ENCODE results near the gene PDZD2. TPM values are rescaled to one million over a fixed set of nuclear protein-coding genes. Genes with fewer than 3 reads are reported as not detected.

The PDZD2 gene
- total RNA-seq, 2 experiments from 2014 or later = 1.3 to 1.8 TPM

DNA sequence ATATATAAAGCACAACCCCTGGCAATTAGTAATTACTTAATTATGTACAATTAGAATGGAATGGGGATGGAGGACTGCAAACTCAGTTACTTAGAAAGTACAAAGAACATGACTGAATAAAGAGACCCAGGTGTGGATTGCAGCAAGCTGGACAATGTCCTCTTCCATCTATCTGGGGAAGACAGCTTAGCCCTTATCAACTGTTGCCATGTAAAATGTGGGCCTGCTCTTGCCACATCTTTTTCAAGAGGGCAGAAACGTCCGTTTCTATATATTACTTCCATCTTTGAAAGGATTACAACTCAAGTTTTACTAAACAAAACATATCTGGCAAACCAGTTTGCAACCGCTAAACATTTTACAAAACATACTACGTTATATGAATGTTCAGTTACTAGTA is 509.0 kb downstream of the PDZD2 start:
- CTCF ChIA-PET = no interaction called here
- H3K4me1 Mint-ChIP-seq (ENCODE audit: low read depth) = peaks cover 64% of the 10 kb centered on the region
- Histone ChIP-seq H3K27me3 (ENCODE audit: control insufficient read depth in 1 of 2, insufficient read depth in 2 of 2, low read length in 2 of 2) (no peaks in the 10 kb centered on the region), H3K4me3 (ENCODE audit: low read length) (no peak overlapping the region), H3K36me3 (ENCODE audit: insufficient read depth, low read length) (peaks cover 2% of the 10 kb centered on the region), H3K9me3 (ENCODE audit: control insufficient read depth in 1 of 2, insufficient read depth in 1 of 2, low read length in 2 of 2) (no peaks in the 10 kb centered on the region), H3K4me1 (ENCODE audit: insufficient read depth, low read length) (peaks cover 14% of the 10 kb centered on the region), H3K27ac (ENCODE audit: low read depth in 1 of 2, low read length in 2 of 2) (no peak overlapping the region)
- H3K36me3 Mint-ChIP-seq (ENCODE audit: low read depth) = peaks cover 46% of the 10 kb centered on the region
- no peaks in the 10 kb centered on the region for H3K27me3 Mint-ChIP-seq
- intact Hi-C loops (cut with DNase I, micrococcal nuclease) = no loop called here
- H3K27ac Mint-ChIP-seq = peak overlapping the region; percentile 21
- ATAC-seq (ENCODE audit: poor library complexity) (no peak), DNase-seq (no peak)
- H3K4me3 Mint-ChIP-seq = no peak overlapping the region
- TF ChIP-seq, protein P1, sequence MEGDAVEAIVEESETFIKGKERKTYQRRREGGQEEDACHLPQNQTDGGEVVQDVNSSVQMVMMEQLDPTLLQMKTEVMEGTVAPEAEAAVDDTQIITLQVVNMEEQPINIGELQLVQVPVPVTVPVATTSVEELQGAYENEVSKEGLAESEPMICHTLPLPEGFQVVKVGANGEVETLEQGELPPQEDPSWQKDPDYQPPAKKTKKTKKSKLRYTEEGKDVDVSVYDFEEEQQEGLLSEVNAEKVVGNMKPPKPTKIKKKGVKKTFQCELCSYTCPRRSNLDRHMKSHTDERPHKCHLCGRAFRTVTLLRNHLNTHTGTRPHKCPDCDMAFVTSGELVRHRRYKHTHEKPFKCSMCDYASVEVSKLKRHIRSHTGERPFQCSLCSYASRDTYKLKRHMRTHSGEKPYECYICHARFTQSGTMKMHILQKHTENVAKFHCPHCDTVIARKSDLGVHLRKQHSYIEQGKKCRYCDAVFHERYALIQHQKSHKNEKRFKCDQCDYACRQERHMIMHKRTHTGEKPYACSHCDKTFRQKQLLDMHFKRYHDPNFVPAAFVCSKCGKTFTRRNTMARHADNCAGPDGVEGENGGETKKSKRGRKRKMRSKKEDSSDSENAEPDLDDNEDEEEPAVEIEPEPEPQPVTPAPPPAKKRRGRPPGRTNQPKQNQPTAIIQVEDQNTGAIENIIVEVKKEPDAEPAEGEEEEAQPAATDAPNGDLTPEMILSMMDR (IDR thresholded peaks at IDR 0.05) = no peak
- POLR2A ChIA-PET = no interaction called here
- H3K9me3 Mint-ChIP-seq = no peaks in the 10 kb centered on the region

DNA sequence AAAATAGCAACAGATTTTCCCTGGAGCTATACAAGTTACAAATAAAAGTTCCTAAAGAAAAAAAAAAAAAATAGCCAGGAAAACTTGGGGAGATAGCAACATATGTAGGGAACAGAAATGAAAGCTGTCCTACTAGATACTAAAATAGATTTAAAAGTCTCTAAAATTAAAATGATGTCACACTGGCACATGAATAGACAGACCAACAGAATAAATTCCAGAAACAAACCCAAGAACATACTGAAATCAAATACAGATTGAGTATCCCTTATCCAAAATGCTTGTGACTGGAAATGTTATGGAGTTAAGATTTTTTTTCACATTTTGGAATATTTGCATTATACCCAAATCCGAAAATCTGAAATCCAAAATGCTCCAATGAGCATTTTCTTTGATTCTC is 511.4 kb downstream of the PDZD2 start:
- DNase-seq = no peak
- TF ChIP-seq, protein P1 (IDR thresholded peaks at IDR 0.05) = no peak
- ChIA-PET POLR2A (no interaction called here), CTCF (interaction anchor here (0.7 kb wide), 1 partner anchor 165 kb away, joined by 3 read pairs; no protein-coding TSS in a partner anchor)
- Mint-ChIP-seq H3K27me3 (no peaks in the 10 kb centered on the region), H3K9me3 (no peaks in the 10 kb centered on the region), H3K4me1 (ENCODE audit: low read depth) (peaks cover 72% of the 10 kb centered on the region), H3K36me3 (ENCODE audit: low read depth) (peaks cover 39% of the 10 kb centered on the region), H3K27ac (peak overlapping the region; percentile 27), H3K4me3 (no peak overlapping the region)
- H3K4me3 ChIP-seq (ENCODE audit: low read length) = no peak overlapping the region
- H3K27me3 ChIP-seq (ENCODE audit: control insufficient read depth in 1 of 2, insufficient read depth in 2 of 2, low read length in 2 of 2) = no peaks in the 10 kb centered on the region
- H3K9me3 ChIP-seq (ENCODE audit: control insufficient read depth in 1 of 2, insufficient read depth in 1 of 2, low read length in 2 of 2) = no peaks in the 10 kb centered on the region
- no peak for ATAC-seq (ENCODE audit: poor library complexity)
- H3K4me1 ChIP-seq (ENCODE audit: insufficient read depth, low read length) = peaks cover 22% of the 10 kb centered on the region
- intact Hi-C loops (cut with DNase I, micrococcal nuclease) = no loop called here
- peaks cover 3% of the 10 kb centered on the region for H3K36me3 ChIP-seq (ENCODE audit: insufficient read depth, low read length)
- H3K27ac ChIP-seq (ENCODE audit: low read depth in 1 of 2, low read length in 2 of 2) = no peak overlapping the region

DNA sequence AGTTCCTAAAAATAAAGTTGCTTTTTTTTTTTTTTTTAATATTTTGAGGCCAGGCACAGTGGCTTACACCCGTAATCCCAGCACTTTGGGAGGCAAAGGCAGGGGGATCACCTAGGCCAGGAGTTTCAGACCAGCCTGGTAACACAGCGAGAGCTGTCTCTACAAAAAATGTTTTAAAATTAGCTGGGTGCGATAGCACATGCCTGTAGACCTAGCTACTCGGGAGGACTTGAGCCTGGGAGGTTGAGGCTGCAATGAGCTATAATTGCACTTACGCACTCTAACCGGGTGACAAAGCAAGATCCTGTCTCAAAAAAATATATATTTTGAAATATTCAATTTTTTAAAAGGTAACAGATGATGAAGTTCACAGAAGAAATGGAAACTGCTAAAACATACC is 512.3 kb downstream of the PDZD2 start:
- intact Hi-C loops (cut with DNase I, micrococcal nuclease) = no loop called here
- peaks cover 7% of the 10 kb centered on the region for H3K36me3 ChIP-seq (ENCODE audit: insufficient read depth, low read length)
- ChIA-PET CTCF (no interaction called here), POLR2A (no interaction called here)
- H3K27ac ChIP-seq (ENCODE audit: low read depth in 1 of 2, low read length in 2 of 2) = no peak overlapping the region
- peaks cover 36% of the 10 kb centered on the region for H3K36me3 Mint-ChIP-seq (ENCODE audit: low read depth)
- peaks cover 69% of the 10 kb centered on the region for H3K4me1 Mint-ChIP-seq (ENCODE audit: low read depth)
- no peak overlapping the region for H3K4me3 Mint-ChIP-seq
- ATAC-seq (ENCODE audit: poor library complexity) (no peak), DNase-seq (no peak)
- no peaks in the 10 kb centered on the region for H3K9me3 Mint-ChIP-seq
- H3K9me3 ChIP-seq (ENCODE audit: control insufficient read depth in 1 of 2, insufficient read depth in 1 of 2, low read length in 2 of 2) = no peaks in the 10 kb centered on the region
- TF ChIP-seq, protein P1 (IDR thresholded peaks at IDR 0.05) = no peak
- peaks cover 20% of the 10 kb centered on the region for H3K4me1 ChIP-seq (ENCODE audit: insufficient read depth, low read length)
- no peak overlapping the region for H3K27ac Mint-ChIP-seq
- no peaks in the 10 kb centered on the region for H3K27me3 Mint-ChIP-seq
- H3K4me3 ChIP-seq (ENCODE audit: low read length) = no peak overlapping the region
- no peaks in the 10 kb centered on the region for H3K27me3 ChIP-seq (ENCODE audit: control insufficient read depth in 1 of 2, insufficient read depth in 2 of 2, low read length in 2 of 2)
